HUES48 (cell line): ENCODE measurements around the gene B3GLCT.
"Not testable (repeated sequence)": the region's sequence is repeated elsewhere in the genome, so short reads cannot be mapped to it uniquely, and the experiment has no call there.

ENCODE experiments used
- H3K27ac ChIP-seq: one replicate; pipeline ENCODE4 v1.7.0; 2013; ENCODE audit warnings: low read depth, low read length, inconsistent platforms
- H3K27me3 ChIP-seq: 2 replicates; pipeline ENCODE4 v1.6.1; 2013; ENCODE audit warnings: mild to moderate bottlenecking, low read length; ENCODE audit not compliant: control insufficient read depth, insufficient read depth
- H3K36me3 ChIP-seq: 2 replicates; pipeline ENCODE4 v1.6.1; 2013; ENCODE audit warnings: low read length; ENCODE audit not compliant: control insufficient read depth, insufficient read depth
- H3K4me1 ChIP-seq: 2 replicates; pipeline ENCODE4 v1.6.1; 2013; ENCODE audit warnings: mild to moderate bottlenecking, low read length; ENCODE audit not compliant: control insufficient read depth, insufficient read depth
- H3K4me3 ChIP-seq: 2 replicates; pipeline ENCODE4 v1.5.1; 2013; ENCODE audit warnings: mild to moderate bottlenecking, low read depth, low read length
- H3K9ac ChIP-seq: 2 replicates; pipeline ENCODE4 v1.6.1; 2013; ENCODE audit warnings: mild to moderate bottlenecking, low read depth, low read length, moderate library complexity
- H3K9me3 ChIP-seq: 2 replicates; pipeline ENCODE4 v1.6.1; 2013; ENCODE audit warnings: low read length; ENCODE audit not compliant: control insufficient read depth, insufficient read depth

The B3GLCT gene

GRCh38 chr13:31207661-31208552, 8.1 kb downstream of the B3GLCT start:
- H3K4me1 ChIP-seq: peaks cover 17% of the 10 kb centered on the region
- no peak overlapping the region for H3K4me3 ChIP-seq
- H3K9ac ChIP-seq: no peak overlapping the region
- H3K36me3 ChIP-seq: no peaks in the 10 kb centered on the region
- H3K9me3 ChIP-seq: no peaks in the 10 kb centered on the region
- no peak overlapping the region for H3K27ac ChIP-seq
- H3K27me3 ChIP-seq: no peaks in the 10 kb centered on the region

DNA sequence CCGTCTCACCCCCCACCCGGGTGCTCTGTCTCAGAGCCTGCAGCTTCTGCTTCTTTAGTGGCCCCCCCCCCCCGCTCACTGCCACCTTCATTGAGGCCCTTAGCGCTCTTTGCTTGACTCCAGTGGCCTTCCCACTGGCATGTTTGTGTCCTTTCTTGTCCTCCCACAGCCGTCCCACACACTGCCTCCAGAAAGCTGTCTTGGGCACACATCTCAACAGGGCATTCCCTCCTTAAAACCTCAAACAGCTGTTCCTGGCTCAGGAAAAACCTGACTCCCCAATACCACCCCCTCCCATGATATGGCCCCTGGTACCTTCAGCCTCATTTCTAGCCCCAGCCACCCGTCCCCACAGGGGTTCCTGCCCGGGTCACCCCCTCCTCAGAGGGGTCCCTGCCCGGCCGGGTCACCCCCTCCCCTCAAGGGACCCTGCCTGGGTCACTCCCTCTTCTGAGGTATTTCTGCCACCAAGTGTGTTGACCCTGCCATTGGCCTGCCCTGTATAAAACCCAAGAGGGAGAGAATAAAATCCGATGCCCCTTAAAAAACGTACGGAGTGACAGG, 8.9 kb downstream of the B3GLCT start:
- no peak overlapping the region for H3K4me3 ChIP-seq
- H3K27ac ChIP-seq: peak overlapping the region; percentile 66
- no peaks in the 10 kb centered on the region for H3K27me3 ChIP-seq
- H3K36me3 ChIP-seq: no peaks in the 10 kb centered on the region
- no peak overlapping the region for H3K9ac ChIP-seq
- H3K9me3 ChIP-seq: no peaks in the 10 kb centered on the region
- H3K4me1 ChIP-seq: peaks cover 17% of the 10 kb centered on the region

DNA sequence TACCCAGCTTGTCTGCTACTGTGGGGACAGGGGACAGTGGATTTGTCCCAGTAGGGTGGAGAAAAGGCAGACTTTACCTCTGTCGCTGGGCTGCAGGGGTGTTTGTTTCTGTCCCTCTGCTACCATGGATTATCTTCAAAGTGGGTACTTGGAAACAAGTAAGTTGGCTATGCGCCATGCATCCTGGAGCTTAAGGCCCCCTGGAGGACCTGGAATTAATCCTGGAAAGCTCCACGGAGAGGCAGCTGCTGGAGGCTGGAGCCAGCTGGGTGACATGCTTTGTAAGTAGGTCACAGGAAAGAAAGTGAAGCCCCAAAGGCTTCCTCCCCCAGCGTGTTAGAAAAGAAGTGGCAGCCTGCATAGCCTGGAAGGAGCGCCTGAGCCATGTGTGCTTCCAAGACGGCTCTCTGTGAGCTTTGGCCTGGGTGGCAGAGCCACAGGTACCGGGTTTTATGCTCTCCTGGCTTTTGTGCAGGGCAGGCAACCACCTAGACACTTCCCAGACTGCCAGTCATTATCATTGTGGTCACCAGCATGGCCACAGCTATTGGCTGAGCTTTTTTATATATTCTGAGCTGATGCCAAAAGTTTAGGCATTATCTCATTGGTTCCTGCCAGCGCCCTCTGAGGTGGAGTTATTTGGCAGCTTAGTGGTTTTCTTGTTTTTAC, 9.5 kb downstream of the B3GLCT start:
- no peaks in the 10 kb centered on the region for H3K36me3 ChIP-seq
- no peaks in the 10 kb centered on the region for H3K9me3 ChIP-seq
- H3K27ac ChIP-seq: peak overlapping the region; percentile 66
- no peak overlapping the region for H3K9ac ChIP-seq
- H3K4me3 ChIP-seq: no peak overlapping the region
- H3K27me3 ChIP-seq: no peaks in the 10 kb centered on the region
- peaks cover 22% of the 10 kb centered on the region for H3K4me1 ChIP-seq

DNA sequence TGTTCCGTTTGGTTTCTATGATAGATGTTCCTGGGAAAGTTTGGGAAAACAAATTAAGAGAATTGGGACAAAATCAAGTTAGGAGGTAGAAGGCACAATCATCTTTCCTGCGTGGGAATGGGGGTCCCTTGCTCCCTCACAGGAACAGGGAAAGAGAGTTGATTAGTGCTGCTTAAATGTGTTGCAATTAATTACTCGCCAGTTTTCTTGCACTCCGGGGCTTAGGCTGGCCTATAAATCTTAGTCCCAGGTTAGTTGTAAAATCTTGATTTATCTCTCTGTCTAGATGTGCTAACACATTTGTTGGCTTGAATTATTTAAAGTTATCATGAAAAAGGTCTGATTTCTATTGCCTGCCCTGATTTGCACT, 10.1 kb downstream of the B3GLCT start:
- H3K4me1 ChIP-seq: peaks cover 23% of the 10 kb centered on the region
- H3K4me3 ChIP-seq: no peak overlapping the region
- peak overlapping the region; percentile 66 for H3K27ac ChIP-seq
- H3K9me3 ChIP-seq: no peaks in the 10 kb centered on the region
- H3K9ac ChIP-seq: no peak overlapping the region
- H3K27me3 ChIP-seq: no peaks in the 10 kb centered on the region
- H3K36me3 ChIP-seq: no peaks in the 10 kb centered on the region

DNA sequence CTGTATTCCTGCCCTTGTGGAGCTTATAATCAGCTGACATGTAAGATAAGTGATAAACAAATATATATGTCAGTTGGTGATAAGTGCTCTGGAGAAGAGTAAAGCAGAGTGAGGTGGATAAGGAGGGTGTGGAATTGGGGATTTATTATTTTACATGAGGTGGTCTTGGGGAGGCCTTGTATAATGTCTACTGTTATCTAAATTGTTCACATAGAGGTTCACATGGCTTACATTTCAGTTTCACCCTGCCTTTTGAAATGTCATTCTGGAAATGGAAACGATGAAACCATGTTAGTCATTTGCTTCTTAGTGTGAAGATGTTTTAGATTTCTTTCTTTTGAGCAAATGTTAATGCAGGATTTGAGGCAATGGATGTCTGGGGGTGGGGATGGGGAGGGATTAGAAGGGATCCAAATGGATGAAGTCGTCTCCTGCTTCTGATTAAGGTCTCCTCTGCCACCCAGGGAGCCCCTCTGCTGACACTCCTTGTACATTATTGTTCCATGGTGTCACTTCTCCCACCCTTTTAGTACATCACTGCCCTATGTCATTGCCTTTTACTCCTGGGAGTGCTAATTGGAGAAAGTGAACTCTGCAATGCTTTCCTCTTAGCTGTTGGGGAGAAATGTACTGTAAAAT, 14.0 kb downstream of the B3GLCT start:
- Histone ChIP-seq H3K9me3 (no peaks in the 10 kb centered on the region), H3K9ac (no peak overlapping the region)

DNA sequence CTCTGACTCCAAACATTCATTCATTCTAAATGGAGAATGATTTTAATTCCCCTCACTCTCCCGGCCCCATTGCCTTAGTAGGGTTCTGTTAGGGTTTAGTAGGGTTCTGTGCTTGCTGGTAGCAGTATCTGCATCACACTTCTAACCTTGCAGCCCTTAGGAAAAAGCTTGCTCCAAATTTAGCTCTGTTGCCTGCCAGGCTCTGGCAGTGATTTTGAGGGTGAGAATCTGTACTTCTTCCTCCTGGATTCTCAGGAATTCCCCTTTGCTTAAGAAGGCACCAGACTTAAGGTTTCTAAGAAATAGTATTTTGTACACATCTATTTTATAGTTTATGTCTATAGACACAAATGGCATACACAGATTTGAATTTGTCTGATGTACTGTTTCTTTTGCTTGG, 14.7 kb downstream of the B3GLCT start:
- no peak overlapping the region for H3K9ac ChIP-seq

More for the DNA sequence above, 14.0 kb downstream of the B3GLCT start:
- no peaks in the 10 kb centered on the region for H3K36me3 ChIP-seq
- no peak overlapping the region for H3K27ac ChIP-seq
- peaks cover 20% of the 10 kb centered on the region for H3K4me1 ChIP-seq
- no peaks in the 10 kb centered on the region for H3K27me3 ChIP-seq
- H3K4me3 ChIP-seq: no peak overlapping the region

DNA sequence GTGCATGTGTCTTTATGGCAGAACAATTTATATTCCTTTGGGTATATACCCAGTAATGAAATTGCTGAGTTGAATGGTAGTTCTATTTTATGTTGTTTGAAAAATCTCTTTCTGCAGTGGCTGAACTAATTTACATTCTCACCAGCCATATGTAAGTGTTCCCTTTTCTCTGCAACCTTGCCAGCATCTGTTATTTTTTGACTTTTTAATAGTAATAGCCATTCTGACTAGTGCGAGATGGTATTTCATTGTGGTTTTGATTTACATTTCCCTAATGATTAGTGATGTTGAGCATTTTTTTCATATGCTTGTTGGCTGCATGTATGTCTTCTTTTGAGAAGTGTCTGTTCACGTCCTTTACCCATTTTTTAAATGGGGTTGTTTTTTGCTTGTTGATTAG, 17.1 kb downstream of the B3GLCT start:
- not testable (repeated sequence) for H3K27ac ChIP-seq, H3K4me1 ChIP-seq, H3K9ac ChIP-seq, H3K27me3 ChIP-seq, H3K4me3 ChIP-seq, H3K36me3 ChIP-seq, H3K9me3 ChIP-seq

More for the DNA sequence above, 14.7 kb downstream of the B3GLCT start:
- Histone ChIP-seq H3K27me3 (no peaks in the 10 kb centered on the region), H3K4me3 (no peak overlapping the region), H3K27ac (no peak overlapping the region), H3K9me3 (no peaks in the 10 kb centered on the region), H3K4me1 (peaks cover 14% of the 10 kb centered on the region), H3K36me3 (no peaks in the 10 kb centered on the region)

GRCh38 chr13:31219909-31220598, 20.3 kb downstream of the B3GLCT start:
- Histone ChIP-seq H3K4me1 (no peaks in the 10 kb centered on the region), H3K27me3 (no peaks in the 10 kb centered on the region), H3K9me3 (no peaks in the 10 kb centered on the region), H3K36me3 (no peaks in the 10 kb centered on the region), H3K9ac (no peak overlapping the region), H3K27ac (no peak overlapping the region), H3K4me3 (no peak overlapping the region)

- no peaks in the 10 kb centered on the region for H3K9me3 ChIP-seq
- H3K27me3 ChIP-seq: no peaks in the 10 kb centered on the region
- no peak overlapping the region for H3K4me3 ChIP-seq
- no peaks in the 10 kb centered on the region for H3K36me3 ChIP-seq
- no peak overlapping the region for H3K9ac ChIP-seq
- peaks cover 7% of the 10 kb centered on the region for H3K4me1 ChIP-seq
- H3K27ac ChIP-seq: no peak overlapping the region
These were observed 21.3 kb downstream of the B3GLCT start for GRCh38 chr13:31221057-31221456.

DNA sequence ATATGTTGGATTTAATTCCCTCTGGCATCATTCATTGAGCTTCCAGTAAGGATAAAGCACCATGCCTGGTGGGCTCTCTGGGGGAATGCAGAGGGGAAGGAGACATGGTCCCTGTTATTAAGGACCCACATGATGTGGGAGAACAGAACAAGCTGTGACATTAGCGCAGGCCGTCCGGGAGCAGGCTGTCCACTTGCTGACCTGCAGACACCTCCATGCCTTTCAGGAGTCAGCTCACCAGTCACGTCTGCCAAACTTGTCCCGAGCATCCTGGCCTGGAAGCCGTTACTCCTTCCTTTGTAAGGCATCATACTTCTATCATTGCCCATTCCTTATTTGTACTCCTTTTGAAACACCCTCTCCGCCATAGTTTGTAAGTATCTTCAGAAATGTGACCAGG, 23.4 kb downstream of the B3GLCT start:
- Histone ChIP-seq H3K27ac (no peak overlapping the region), H3K4me3 (no peak overlapping the region), H3K9ac (no peak overlapping the region), H3K9me3 (no peaks in the 10 kb centered on the region), H3K36me3 (no peaks in the 10 kb centered on the region), H3K27me3 (no peaks in the 10 kb centered on the region), H3K4me1 (peaks cover 13% of the 10 kb centered on the region)
